Thoracic aorta (tissue), 2 donors: ENCODE measurements around the gene NKD1. TPM values are rescaled to one million over a fixed set of nuclear protein-coding genes. Genes with fewer than 3 reads are reported as not detected.

Experiments used
- ATAC-seq: fragments of 150-250 bp; one replicate; pipeline ENCODE4 v1.8.0; 2017; ENCODE audit warnings: low read depth; ENCODE audit not compliant: insufficient number of reproducible peaks, low FRiP score
- DNase-seq: peaks from one replicate; pipeline ENCODE4 v3.0.0-alpha.2; 2020; ENCODE audit warnings: low spot score
- H3K27ac ChIP-seq, 2 donors: fragments of 200-600 bp; sonication (generic); 1 replicate in 1 of 2; 2 replicates in 1 of 2; pipeline ENCODE4 v1.5.1; 2016; ENCODE audit warnings: mild to moderate bottlenecking in 2 of 2, moderate library complexity in 2 of 2
- H3K27me3 ChIP-seq: fragments of 200-600 bp; sonication (generic); replicated peaks from 2 replicates; pipeline ENCODE4 v1.6.0; 2016; ENCODE audit warnings: mild to moderate bottlenecking; ENCODE audit not compliant: insufficient read depth
- H3K36me3 ChIP-seq: fragments of 200-600 bp; sonication (generic); one replicate; pipeline ENCODE4 v1.5.1; 2016
- H3K4me1 ChIP-seq, 2 donors: fragments of 200-600 bp; sonication (generic); 1 replicate in 1 of 2; 2 replicates in 1 of 2; pipeline versions ENCODE4 v1.5.1 to v1.6.0; 2016; ENCODE audit warnings: low read depth in 2 of 2, mild to moderate bottlenecking in 1 of 2; ENCODE audit not compliant: control insufficient read depth in 1 of 2
- H3K4me3 ChIP-seq: fragments of 200-600 bp; sonication (generic); 2 replicates; pipeline ENCODE4 v1.5.1; 2016; ENCODE audit warnings: mild to moderate bottlenecking
- H3K9me3 ChIP-seq: fragments of 200-600 bp; sonication (generic); 2 replicates; pipeline ENCODE4 v1.5.1; 2016
- CTCF ChIP-seq: fragments of 200-600 bp; sonication (generic); IDR thresholded peaks from one replicate; pipeline ENCODE4 v1.5.1; 2019; ENCODE audit warnings: antibody characterized with exemption
- total RNA-seq, 2 donors: library from RNA; depleted of rRNA; stranded (reverse); fragments of >200 nt; gene quantifications; one replicate each; pipeline versions ENCODE4 v1.1.0 to v1.2.3, GENCODE V29; 2016

NKD1 gene
- total RNA-seq, 2 donors from 2014 or later: 30.2 to 41.7 TPM

DNA sequence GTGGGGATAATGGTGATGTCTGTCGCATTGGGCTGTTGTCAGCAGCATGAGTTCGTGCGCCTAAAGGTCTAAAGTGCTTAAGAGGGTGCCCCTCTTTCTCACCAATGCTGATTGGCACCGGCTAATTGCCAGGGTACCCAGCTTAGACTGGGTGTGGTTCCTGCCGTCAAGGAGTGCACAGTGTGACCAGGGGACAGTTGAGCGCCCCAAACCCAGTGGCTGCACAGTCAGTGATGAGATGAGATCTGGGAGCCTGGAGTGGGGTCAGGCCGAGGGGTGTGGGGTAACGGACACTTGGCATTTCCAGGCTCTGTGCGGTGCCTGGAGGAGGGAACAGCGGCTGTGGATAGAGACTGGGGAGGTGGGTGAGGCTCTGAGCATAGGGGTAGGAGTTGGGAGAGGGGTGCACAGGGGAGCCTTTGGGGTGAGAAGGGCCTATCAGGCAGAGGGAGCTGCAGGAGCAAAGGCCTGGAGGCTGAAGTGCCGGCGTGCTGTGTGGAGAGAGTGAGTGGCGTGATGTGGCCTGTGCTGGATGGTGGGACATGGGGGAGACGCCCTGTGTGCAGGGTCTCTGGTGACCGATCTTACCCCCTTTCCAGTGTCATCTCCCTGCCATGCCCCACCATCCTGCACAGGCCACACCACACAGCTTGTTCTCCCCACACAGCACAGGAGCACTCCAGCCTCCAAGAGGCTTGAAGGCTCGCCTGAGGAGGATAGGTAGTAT lies 74.6 kb downstream of the NKD1 start:
- H3K9me3 ChIP-seq: no peaks in the 10 kb centered on the region
- no peaks in the 10 kb centered on the region for H3K27me3 ChIP-seq
- no peak overlapping the region for H3K4me3 ChIP-seq
- no peak overlapping the region for H3K27ac ChIP-seq
- peaks cover 12 to 29% of the 10 kb centered on the region in 2 donors for H3K4me1 ChIP-seq
- peaks cover 8% of the 10 kb centered on the region for H3K36me3 ChIP-seq
- DNase-seq (no peak), ATAC-seq (no peak)
- no peak for TF ChIP-seq CTCF

- ATAC-seq: no peak
- Histone ChIP-seq H3K27me3 (no peaks in the 10 kb centered on the region), H3K4me3 (no peak overlapping the region), H3K9me3 (no peaks in the 10 kb centered on the region), H3K27ac (no peak overlapping the region), H3K36me3 (peaks cover 16% of the 10 kb centered on the region), H3K4me1 (peaks cover 12 to 29% of the 10 kb centered on the region in 2 donors)
- TF ChIP-seq CTCF: no peak
- DNase-seq: no peak
Measured at GRCh38 chr16:50624449-50624970, 76.3 kb downstream of the NKD1 start.

DNA sequence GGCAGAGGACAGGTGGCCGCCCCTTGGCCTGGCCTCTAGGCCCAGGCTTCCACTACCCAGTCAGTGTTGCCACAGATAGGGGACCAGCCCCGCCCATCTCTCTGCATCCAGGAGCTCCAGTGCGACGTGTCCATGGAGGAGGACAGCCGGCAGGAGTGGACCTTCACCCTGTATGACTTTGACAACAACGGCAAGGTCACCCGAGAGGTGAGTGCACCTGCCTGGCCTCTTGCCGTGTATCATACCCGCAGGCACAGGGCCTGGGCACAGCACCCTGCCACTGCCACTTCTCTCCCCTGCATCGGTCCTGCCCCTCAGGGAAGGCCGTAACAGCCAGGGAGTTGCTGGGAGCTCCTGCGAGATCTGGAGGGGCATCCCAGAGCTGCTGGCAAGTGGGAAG lies 77.2 kb downstream of the NKD1 start:
- no peak for DNase-seq
- no peak overlapping the region for H3K27ac ChIP-seq
- TF ChIP-seq CTCF: no peak
- peaks cover 12 to 29% of the 10 kb centered on the region in 2 donors for H3K4me1 ChIP-seq
- no peaks in the 10 kb centered on the region for H3K27me3 ChIP-seq
- ATAC-seq: no peak
- H3K4me3 ChIP-seq: no peak overlapping the region
- H3K36me3 ChIP-seq: peaks cover 25% of the 10 kb centered on the region
- H3K9me3 ChIP-seq: no peaks in the 10 kb centered on the region

- ATAC-seq (no peak), DNase-seq (no peak)
- Histone ChIP-seq H3K4me1 (peaks cover 12 to 29% of the 10 kb centered on the region in 2 donors), H3K27ac (peak overlapping the region; percentile 50 to 55), H3K9me3 (no peaks in the 10 kb centered on the region), H3K4me3 (no peak overlapping the region), H3K27me3 (no peaks in the 10 kb centered on the region), H3K36me3 (peaks cover 40% of the 10 kb centered on the region)
- TF ChIP-seq CTCF: no peak
Measured at GRCh38 chr16:50626868-50627267, 78.7 kb downstream of the NKD1 start.

- peak overlapping the region; percentile 50 to 55 for H3K27ac ChIP-seq
- peaks cover 44% of the 10 kb centered on the region for H3K36me3 ChIP-seq
- H3K4me3 ChIP-seq: no peak overlapping the region
- no peaks in the 10 kb centered on the region for H3K9me3 ChIP-seq
- no peaks in the 10 kb centered on the region for H3K27me3 ChIP-seq
- DNase-seq (peak; percentile 37), ATAC-seq (no peak)
- peaks cover 12 to 29% of the 10 kb centered on the region in 2 donors for H3K4me1 ChIP-seq
- TF ChIP-seq CTCF: peak; percentile 51
Measured at GRCh38 chr16:50627419-50627818, 79.2 kb downstream of the NKD1 start.
